HUES48 (cell line): ENCODE results near the gene PPP6R1.
A peak's percentile ranks its signal among the peaks of the same experiment; 100 is the strongest.

ENCODE experiments used
- H3K27ac ChIP-seq: one replicate; pipeline ENCODE4 v1.7.0; 2013; ENCODE audit warnings: low read depth, low read length, inconsistent platforms
- H3K27me3 ChIP-seq: 2 replicates; pipeline ENCODE4 v1.6.1; 2013; ENCODE audit warnings: mild to moderate bottlenecking, low read length; ENCODE audit not compliant: control insufficient read depth, insufficient read depth
- H3K36me3 ChIP-seq: 2 replicates; pipeline ENCODE4 v1.6.1; 2013; ENCODE audit warnings: low read length; ENCODE audit not compliant: control insufficient read depth, insufficient read depth
- H3K4me1 ChIP-seq: 2 replicates; pipeline ENCODE4 v1.6.1; 2013; ENCODE audit warnings: mild to moderate bottlenecking, low read length; ENCODE audit not compliant: control insufficient read depth, insufficient read depth
- H3K4me3 ChIP-seq: 2 replicates; pipeline ENCODE4 v1.5.1; 2013; ENCODE audit warnings: mild to moderate bottlenecking, low read depth, low read length
- H3K9ac ChIP-seq: 2 replicates; pipeline ENCODE4 v1.6.1; 2013; ENCODE audit warnings: mild to moderate bottlenecking, low read depth, low read length, moderate library complexity
- H3K9me3 ChIP-seq: 2 replicates; pipeline ENCODE4 v1.6.1; 2013; ENCODE audit warnings: low read length; ENCODE audit not compliant: control insufficient read depth, insufficient read depth

PPP6R1 gene

GRCh38 chr19:55279340-55279739 is 20.5 kb upstream of the PPP6R1 start:
- H3K4me1 ChIP-seq, result peaks cover 3% of the 10 kb centered on the region

GRCh38 chr19:55278391-55279135 is 19.7 kb upstream of the PPP6R1 start:
- Histone ChIP-seq H3K9me3 (no peaks in the 10 kb centered on the region), H3K27ac (no peak overlapping the region), H3K9ac (no peak overlapping the region), H3K4me3 (peak overlapping the region; percentile 93), H3K4me1 (peaks cover 3% of the 10 kb centered on the region), H3K27me3 (no peaks in the 10 kb centered on the region), H3K36me3 (peaks cover 18% of the 10 kb centered on the region)

More at GRCh38 chr19:55279340-55279739, 20.5 kb upstream of the PPP6R1 start:
- Histone ChIP-seq H3K27ac (peak overlapping the region; percentile 97), H3K27me3 (no peaks in the 10 kb centered on the region), H3K36me3 (peaks cover 14% of the 10 kb centered on the region), H3K4me3 (peak overlapping the region; percentile 93), H3K9me3 (no peaks in the 10 kb centered on the region), H3K9ac (peak overlapping the region; percentile 62; the same call in 1 of the 2 replicates)

DNA sequence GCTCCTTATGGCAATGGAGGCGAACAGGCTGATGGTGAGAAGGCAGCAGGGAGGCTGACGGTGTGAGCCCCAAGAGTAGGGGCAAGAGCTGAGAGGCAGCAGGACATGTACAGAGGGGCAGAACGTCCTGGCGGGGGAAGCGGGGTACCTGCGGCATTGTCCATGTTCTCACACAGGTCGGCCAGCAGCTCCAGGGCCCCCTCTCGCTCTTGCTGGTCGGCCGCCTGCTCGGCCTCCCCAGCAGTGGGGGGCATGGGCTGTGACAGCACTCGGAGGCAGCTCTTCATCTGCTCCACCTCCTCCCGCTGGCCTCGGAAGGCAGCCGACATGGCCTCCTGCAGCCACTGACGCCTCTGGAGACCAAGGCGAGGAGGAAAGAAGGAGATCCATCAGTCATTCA is 18.7 kb upstream of the PPP6R1 start:
- no peak overlapping the region for H3K4me3 ChIP-seq
- no peak overlapping the region for H3K9ac ChIP-seq
- peaks cover 21% of the 10 kb centered on the region for H3K36me3 ChIP-seq
- H3K4me1 ChIP-seq, result peaks cover 3% of the 10 kb centered on the region
- H3K9me3 ChIP-seq, result no peaks in the 10 kb centered on the region
- no peaks in the 10 kb centered on the region for H3K27me3 ChIP-seq
- H3K27ac ChIP-seq, result no peak overlapping the region

- Histone ChIP-seq H3K36me3 (peaks cover 21% of the 10 kb centered on the region), H3K27me3 (no peaks in the 10 kb centered on the region), H3K9ac (no peak overlapping the region), H3K4me1 (peaks cover 3% of the 10 kb centered on the region), H3K4me3 (no peak overlapping the region), H3K27ac (no peak overlapping the region), H3K9me3 (no peaks in the 10 kb centered on the region)
These were observed 18.1 kb upstream of the PPP6R1 start for GRCh38 chr19:55276720-55277430.

GRCh38 chr19:55275851-55276719 is 17.3 kb upstream of the PPP6R1 start:
- Histone ChIP-seq H3K9me3 (no peaks in the 10 kb centered on the region), H3K4me3 (no peak overlapping the region), H3K4me1 (peaks cover 3% of the 10 kb centered on the region), H3K27ac (no peak overlapping the region), H3K27me3 (no peaks in the 10 kb centered on the region), H3K9ac (no peak overlapping the region), H3K36me3 (peaks cover 21% of the 10 kb centered on the region)

DNA sequence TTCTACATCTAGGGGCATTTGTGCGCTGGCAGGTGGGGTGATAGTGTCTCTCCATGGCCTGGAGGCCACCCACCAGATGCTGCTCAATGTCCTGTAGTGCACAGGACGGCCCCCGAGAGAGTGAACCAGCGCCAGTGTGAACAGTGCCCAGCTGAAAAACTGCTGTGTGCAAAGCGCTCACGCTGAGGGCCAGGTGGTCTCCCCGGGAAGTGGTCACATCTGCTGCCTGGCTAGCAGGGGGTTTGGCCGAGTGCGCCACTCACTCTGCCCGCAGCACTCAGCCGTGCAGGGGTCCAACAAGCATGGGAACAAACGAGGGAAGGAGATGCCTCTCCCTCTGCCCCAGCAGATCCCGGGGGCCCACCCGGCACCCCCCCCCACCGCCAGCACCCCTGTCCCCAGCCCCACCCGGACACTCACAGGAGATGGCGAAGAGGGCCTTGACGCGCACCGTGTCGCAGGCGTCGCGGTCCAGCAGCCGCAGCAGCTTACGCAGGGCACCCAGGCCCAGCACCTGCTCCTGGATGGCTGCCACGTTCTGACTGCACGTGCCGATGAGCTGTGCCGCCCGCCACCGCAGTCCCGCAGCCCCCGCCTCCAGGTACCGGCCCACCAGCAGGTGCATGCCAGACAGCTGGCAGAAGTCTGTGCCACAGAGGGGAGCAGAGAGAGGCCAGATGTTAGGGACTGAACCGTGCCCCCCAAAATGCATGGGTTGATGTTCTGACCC is 15.3 kb upstream of the PPP6R1 start:
- no peak overlapping the region for H3K9ac ChIP-seq
- H3K4me3 ChIP-seq, result no peak overlapping the region
- H3K27ac ChIP-seq, result no peak overlapping the region

DNA sequence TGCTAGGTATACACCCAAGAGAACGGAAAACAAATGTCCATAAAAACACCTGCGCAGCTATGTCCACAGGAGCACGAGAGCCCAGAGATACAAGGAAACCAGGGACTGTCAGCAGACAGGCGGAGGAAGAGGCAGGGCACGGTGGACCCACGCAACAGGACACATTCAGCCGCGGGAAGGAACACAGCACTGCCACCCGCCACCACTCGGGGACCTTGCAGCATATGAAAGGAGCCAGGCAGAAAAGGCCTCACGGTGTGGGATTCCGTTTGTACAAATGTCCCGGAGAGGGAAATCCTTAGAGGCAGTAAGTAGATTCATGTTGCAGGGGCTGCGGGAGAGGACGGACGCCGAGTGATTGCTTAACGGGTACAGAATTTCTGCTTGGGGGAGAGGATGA is 13.3 kb upstream of the PPP6R1 start:
- Histone ChIP-seq H3K9me3 (no peaks in the 10 kb centered on the region), H3K27ac (no peak overlapping the region), H3K4me1 (no peaks in the 10 kb centered on the region), H3K4me3 (no peak overlapping the region), H3K27me3 (no peaks in the 10 kb centered on the region), H3K36me3 (peaks cover 17% of the 10 kb centered on the region), H3K9ac (no peak overlapping the region)

More for the DNA sequence above, 15.3 kb upstream of the PPP6R1 start:
- Histone ChIP-seq H3K4me1 (no peaks in the 10 kb centered on the region; the same call in 1 of the 2 replicates), H3K9me3 (no peaks in the 10 kb centered on the region), H3K27me3 (no peaks in the 10 kb centered on the region), H3K36me3 (peaks cover 21% of the 10 kb centered on the region)

DNA sequence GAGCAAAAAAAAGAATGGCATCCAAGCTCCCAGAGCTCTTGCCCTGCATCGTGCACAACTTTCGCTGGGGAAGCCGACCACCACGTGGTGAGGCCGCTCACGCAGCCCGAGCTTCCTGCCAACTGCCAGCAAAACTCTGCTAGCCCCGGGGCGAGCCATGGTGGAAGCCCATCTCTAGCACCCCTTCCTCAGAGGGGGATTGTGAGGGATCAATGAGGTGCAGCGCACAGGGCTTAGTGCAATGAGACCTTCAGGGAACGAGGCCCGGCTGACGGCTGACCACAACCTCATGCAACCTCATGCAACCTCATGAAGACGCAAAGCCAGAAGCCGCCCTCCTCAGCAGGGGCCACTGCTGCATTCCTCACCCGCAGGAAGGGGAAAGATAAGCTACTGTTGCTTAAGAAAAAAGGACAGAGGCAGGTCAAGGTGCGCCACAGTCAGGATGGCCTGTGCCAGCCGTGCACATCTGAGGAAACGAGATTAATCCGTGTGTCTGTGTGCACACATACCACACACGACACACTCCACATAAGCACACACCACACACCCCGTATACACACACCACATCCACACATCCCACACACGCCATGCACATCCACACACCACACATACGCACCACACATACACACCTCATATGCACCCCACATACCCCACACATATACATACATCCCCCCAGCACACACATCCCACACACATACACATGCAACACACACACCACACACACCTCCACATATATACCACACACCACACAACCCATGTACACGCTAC is 11.5 kb upstream of the PPP6R1 start:
- Histone ChIP-seq H3K27me3 (no peaks in the 10 kb centered on the region), H3K36me3 (peaks cover 7% of the 10 kb centered on the region), H3K4me1 (no peaks in the 10 kb centered on the region), H3K27ac (no peak overlapping the region), H3K4me3 (no peak overlapping the region), H3K9ac (no peak overlapping the region), H3K9me3 (peaks cover 3% of the 10 kb centered on the region)

- H3K4me1 ChIP-seq, result no peaks in the 10 kb centered on the region
- no peak overlapping the region for H3K9ac ChIP-seq
- no peaks in the 10 kb centered on the region for H3K27me3 ChIP-seq
- peaks cover 7% of the 10 kb centered on the region for H3K36me3 ChIP-seq
- no peak overlapping the region for H3K27ac ChIP-seq
- no peak overlapping the region for H3K4me3 ChIP-seq
- peaks cover 3% of the 10 kb centered on the region for H3K9me3 ChIP-seq
These were observed 10.5 kb upstream of the PPP6R1 start for GRCh38 chr19:55269299-55269698.

GRCh38 chr19:55266840-55267239 is 8.0 kb upstream of the PPP6R1 start:
- no peak overlapping the region for H3K9ac ChIP-seq
- H3K9me3 ChIP-seq, result peaks cover 3% of the 10 kb centered on the region
- no peak overlapping the region for H3K4me3 ChIP-seq
- no peaks in the 10 kb centered on the region for H3K4me1 ChIP-seq
- no peak overlapping the region for H3K27ac ChIP-seq
- H3K27me3 ChIP-seq, result no peaks in the 10 kb centered on the region
- H3K36me3 ChIP-seq, result no peaks in the 10 kb centered on the region; the same call in 1 of the 2 replicates
